NCI-H226 (cell line): ENCODE results near the gene PLD1.
"Not testable (repeated sequence)": the region's sequence is repeated elsewhere in the genome, so short reads cannot be mapped to it uniquely, and the experiment has no call there.

Experiments
- DNase-seq: peaks from one replicate; pipeline ENCODE4 v3.0.0-alpha.2; 2015

Gene PLD1

DNA sequence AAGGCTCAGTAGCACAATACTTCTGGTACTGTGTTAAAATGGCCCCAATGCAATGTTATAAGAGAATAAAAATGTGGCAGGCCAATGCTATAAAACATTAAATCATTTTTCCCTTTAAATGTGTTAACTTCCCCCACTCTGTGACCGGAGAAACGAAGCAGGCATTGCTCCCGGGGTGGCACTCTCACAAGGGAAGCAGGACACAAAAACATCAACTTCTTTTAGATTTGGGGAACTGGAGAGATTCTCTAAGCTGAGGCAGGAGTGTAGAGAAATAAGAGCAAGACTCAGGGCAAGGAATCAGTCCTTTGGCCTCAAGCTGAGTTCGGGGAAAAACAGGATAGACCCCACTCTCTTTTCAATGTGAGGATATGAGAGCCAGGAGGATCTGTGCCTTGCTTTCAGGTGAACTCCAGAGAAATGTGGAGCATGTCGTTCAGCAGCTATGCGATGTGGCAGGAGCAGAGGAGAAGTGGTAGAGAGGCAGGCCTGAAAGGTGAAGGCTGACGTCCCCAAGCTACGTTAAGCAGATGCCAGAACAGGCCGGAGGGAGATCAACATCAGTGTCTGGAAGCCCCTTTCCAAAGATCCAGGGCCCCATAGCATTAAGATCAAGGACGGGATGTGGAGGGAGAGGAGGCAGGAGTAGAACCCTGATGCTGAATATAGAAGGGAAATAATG is 160.2 kb downstream of the PLD1 start:
- DNase-seq: no peak

DNA sequence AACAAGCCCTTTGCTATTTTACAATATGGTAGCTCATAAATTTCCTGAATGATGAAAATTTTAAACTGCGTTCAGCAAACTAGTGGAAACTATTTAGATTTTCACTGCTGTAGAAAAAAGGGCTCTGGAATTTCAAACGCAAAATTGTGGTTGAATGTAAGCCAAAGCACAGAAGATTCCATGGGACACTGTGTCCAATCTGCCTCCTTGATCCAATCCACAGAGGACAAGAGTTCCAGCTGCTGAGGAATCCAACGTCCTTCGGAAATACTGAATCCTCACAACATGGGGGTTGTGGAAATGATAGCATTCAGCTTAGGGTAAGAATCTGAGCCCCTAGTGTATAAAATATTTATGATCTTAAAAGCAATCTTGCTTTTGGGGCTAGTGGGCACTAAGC is 161.0 kb downstream of the PLD1 start:
- DNase-seq: no peak

DNA sequence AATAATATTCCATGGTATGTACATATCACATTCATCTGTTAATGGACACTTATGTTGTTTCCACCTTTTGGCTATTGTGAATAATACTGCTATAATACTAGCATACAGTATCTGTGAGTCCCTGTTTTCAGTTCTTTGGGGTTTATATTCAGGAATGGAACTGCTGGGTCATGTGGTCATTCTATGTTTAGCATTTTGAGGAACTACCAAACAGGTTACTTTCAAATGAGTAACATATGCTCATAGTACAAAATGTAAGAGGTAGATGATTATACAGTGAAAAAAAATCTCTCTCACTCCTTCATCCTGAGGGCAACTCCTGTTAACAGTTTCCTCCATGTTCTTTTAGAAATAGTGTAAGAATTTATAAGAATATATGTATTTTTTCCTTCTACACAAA is 162.2 kb downstream of the PLD1 start:
- DNase-seq: no peak

- DNase-seq: peak; percentile 12
Measured at GRCh38 chr3:171646357-171647133, 163.7 kb downstream of the PLD1 start.

DNA sequence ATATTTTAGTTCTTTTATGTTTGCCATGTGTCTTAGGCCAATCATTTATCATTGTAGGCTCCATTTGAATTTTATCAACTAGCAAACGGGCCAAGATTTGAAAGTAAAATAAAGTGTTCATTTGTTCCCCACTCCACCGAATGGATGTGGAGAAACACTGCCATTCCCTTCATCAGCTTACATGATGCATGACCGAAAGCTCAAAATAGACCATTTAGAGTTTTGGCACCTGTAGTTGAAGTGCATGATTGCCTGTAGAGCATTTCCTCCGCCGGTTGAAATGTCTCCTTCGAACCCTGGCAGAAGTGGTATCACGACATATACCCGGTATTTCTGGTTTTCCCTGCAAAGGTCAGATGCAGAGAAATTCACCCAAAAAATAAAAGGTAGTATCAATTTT is 165.6 kb downstream of the PLD1 start:
- DNase-seq: no peak

- no peak for DNase-seq
Measured at GRCh38 chr3:171643681-171644080, 166.6 kb downstream of the PLD1 start.

- DNase-seq: no peak
Measured at GRCh38 chr3:171643033-171643432, 167.2 kb downstream of the PLD1 start.

GRCh38 chr3:171640520-171641412 is 169.5 kb downstream of the PLD1 start:
- DNase-seq: peak; percentile 41

- DNase-seq: no peak
Measured at GRCh38 chr3:171636666-171637065, 173.6 kb downstream of the PLD1 start.

DNA sequence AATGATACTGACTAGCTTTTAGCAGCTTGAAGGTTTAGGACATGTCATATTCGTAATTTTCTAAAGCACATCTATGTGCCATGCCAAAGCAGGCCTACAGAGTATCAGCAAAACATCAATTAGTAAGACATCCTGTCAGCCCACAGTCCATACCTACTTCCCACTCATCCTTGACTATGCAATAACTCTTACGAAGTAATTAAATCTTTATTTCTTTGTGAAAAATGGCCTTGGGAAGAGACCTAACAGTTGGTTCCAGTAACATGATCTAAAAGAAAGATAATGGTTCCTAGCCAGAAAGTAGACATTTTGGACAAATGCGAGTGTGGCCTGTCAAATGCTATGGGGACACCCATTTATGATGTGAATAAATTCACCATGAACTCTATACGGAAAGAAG is 177.5 kb downstream of the PLD1 start:
- no peak for DNase-seq

DNA sequence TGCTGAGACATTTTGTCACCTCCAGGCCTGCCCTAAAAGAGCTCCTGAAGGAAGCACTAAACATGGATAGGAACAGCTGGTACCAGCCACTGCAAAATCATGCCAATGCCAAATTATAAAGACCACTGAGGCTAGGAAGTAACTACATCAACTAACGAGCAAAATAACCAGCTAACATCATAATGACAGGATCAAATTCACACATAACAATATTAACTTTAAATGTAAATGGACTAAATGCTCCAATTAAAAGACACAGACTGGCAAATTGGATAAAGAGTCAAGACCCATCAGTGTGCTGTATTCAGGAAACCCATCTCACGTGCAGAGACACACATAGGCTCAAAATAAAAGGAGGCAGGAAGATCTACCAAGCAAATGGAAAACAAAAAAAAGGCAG is 183.5 kb downstream of the PLD1 start:
- DNase-seq: not testable (repeated sequence)

DNA sequence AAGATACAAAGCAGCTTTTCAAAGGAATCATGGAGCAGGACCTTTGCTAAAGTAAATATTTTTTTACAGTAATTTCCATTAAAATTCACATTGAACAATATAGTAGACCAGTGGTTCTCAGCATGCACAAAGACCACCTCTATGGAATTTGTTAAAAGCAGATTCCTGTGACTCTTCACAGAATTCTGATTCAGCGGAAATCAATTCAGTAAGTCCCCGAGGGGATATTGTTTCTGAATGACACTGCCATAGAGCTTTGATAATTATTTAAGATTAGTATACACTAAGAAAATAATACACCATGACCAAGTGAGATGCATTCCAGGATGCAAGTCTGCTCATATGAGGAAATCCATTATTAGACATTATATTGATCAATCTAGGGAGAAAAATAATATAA is 188.2 kb downstream of the PLD1 start:
- DNase-seq: no peak

- peak; percentile 70 for DNase-seq
Measured at GRCh38 chr3:171620825-171621434, 189.4 kb downstream of the PLD1 start.

DNA sequence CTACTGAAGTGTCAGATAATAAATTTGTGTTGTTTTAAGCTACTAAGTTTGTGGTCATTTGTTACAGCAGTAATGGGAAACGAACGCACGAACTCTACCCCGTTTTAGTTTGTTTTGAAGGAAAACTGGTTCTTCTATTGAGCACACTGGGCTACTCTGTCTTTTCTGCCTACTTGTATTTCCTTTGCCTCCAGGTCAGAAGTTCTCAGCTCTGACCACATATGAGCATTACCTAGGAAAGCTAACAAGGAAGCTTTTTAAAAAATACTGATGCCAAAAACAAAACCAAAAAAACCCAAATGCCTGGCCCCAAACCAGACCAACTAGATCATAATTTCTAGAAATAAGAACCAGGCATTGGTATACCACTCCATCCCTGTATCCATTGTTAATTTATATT is 193.5 kb downstream of the PLD1 start:
- no peak for DNase-seq

- peak; percentile 32 for DNase-seq
Measured at GRCh38 chr3:171615686-171616085, 194.6 kb downstream of the PLD1 start.

GRCh38 chr3:171615281-171615680 is 195.0 kb downstream of the PLD1 start:
- DNase-seq: no peak

DNA sequence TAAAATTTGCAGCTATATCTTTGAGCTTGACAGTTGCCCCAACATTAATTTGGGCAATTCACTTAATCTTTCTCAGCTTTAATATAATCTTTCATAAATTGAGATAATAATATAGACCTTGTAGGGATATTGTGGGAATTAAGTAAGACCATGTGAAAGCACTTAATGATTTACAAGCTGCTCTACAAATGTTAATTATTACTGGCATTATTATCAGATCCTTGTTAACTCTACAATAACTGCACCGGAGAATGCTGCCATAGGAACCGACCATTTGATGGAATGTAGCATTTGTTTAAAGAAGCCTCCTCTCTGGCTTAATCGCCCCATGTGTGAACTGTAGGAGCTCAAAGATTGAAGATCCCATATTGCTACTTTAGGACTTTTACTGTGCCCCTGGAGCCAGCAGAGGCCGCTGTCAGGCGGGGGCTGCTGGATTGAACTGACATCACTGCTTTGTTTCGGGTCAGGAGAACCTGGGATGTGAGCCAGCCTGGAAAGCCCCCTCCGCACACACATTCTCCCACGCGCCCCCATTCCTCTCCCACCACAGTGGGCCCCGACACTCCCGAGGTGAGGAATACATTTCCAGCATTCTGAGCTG is 195.9 kb downstream of the PLD1 start:
- DNase-seq: no peak

GRCh38 chr3:171607452-171607851 is 202.8 kb downstream of the PLD1 start:
- DNase-seq: no peak

- DNase-seq: peak; percentile 76
Measured at GRCh38 chr3:171606151-171606751, 204.0 kb downstream of the PLD1 start.

- no peak for DNase-seq
Measured at GRCh38 chr3:171604370-171604769, 205.9 kb downstream of the PLD1 start.

GRCh38 chr3:171602072-171602471 is 208.2 kb downstream of the PLD1 start:
- no peak for DNase-seq

DNA sequence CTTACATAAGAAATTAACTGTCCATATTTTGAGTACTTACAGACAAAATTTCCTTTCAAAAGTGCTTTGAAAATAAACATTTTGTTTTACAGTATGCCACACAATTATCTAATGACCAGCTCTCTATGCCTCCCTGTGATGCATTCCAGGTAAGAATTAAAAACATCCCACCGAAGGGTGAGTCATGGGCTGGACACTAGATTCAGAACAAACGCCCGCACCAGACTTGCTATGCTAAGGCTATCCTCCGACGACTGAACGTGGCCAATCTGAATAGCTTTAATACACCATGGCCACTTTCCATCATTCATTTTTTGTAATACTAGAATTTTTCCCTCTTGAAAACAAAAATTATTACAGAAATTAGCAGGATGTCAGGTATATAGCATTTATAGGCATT is 210.3 kb downstream of the PLD1 start:
- no peak for DNase-seq
